IPS-NIHi11 (cell line): ENCODE data around the gene ZIC4.

Experiments used
- DNase-seq: peaks from one replicate; pipeline ENCODE4 v3.0.0; 2012; ENCODE audit warnings: mixed read lengths, low spot score

Gene ZIC4

GRCh38 chr3:147390589-147391569, 15.5 kb downstream of the ZIC4 start:
- no peak for DNase-seq

- DNase-seq, result no peak
Observed at GRCh38 chr3:147389717-147390116, 16.6 kb downstream of the ZIC4 start.

DNA sequence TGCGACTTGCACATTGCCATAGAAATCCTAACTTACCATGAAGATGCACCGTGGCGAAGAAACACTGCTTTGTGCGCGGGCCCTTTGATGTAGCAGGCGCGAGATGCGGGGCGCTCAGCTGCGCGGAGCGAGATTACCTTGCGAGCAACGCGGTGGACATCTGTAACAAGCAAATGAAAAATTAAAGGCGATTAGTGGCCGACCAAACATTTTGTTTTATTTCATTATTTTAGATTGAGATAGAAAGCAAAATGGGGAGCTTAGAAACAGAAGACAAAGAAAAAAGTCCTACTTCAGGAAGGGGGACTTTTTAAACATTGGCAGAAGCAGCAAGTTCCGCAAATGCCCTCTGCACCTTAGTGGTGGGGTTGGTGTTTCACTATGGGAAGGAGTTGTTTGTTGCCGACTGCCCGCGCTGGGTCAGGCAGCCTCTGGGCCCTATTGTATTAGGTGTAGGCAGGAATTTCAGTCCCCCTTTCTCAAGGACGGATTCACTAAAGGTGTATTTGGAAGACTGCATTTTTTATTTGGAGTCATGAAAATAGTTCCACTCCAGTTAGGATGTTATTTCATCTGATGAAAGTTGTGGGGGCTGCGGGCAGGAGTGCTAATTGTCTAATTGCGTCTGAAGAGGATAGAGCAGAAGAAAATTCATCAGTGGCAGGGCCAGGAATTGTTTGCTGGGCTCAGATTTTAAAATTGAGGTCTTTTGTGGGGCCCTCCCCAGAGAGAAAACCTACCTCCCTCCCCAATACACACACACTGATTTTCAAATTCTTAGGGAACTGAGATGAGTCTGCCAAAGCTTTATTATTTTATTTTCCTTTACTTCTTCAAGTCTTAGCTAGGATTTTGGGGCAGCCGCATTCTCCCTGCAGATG, 17.4 kb downstream of the ZIC4 start:
- DNase-seq, result no peak

GRCh38 chr3:147387885-147388699, 18.3 kb downstream of the ZIC4 start:
- DNase-seq, result no peak

GRCh38 chr3:147387291-147387884, 19.0 kb downstream of the ZIC4 start:
- no peak for DNase-seq

GRCh38 chr3:147385059-147386012, 21.0 kb downstream of the ZIC4 start:
- no peak for DNase-seq

DNA sequence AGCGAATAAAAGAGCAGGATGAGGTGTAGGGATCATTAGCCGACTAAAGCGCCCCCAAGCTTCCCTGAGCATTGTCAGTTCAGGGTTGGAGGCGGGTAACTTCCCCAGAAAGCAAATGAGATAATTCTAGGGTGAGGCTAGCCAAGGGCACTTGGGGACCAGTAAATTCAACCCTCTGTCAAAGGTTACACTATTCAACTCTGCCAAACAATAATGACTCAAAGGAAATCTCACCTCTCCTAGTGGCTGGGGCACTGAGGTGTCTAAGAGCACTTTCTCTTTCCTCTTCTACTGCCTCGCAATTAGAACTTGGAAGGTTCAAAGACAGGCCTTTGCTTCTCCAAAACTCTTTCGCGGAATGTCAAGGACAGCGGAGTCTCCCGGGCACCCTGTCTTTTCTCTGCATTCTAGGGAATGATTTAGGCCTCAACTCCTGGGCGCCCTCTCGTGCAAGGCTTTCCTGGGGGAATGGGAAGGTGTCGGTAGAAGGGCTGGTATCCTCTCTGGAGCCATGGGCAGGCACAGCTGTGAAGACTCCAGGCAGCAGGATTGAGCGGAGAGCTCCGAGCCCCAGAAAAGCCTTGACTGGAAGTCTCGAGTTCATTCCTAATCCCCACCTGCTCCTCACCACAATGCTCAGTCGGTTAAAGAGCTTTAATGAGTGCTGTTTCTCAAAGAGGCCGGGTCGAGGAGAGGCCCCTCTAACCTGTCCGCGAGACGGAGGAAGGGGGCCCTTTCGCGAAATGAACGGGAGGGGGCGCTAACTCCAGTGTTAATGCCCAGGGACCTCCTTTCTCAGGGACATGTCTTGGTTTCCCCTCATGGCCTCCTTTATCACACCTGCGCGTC, 21.9 kb downstream of the ZIC4 start:
- peak; percentile 58 for DNase-seq

GRCh38 chr3:147383617-147384016, 22.7 kb downstream of the ZIC4 start:
- no peak for DNase-seq

GRCh38 chr3:147381596-147381995, 24.7 kb downstream of the ZIC4 start:
- DNase-seq, result no peak

- no peak for DNase-seq
Observed at GRCh38 chr3:147380977-147381376, 25.4 kb downstream of the ZIC4 start.

DNA sequence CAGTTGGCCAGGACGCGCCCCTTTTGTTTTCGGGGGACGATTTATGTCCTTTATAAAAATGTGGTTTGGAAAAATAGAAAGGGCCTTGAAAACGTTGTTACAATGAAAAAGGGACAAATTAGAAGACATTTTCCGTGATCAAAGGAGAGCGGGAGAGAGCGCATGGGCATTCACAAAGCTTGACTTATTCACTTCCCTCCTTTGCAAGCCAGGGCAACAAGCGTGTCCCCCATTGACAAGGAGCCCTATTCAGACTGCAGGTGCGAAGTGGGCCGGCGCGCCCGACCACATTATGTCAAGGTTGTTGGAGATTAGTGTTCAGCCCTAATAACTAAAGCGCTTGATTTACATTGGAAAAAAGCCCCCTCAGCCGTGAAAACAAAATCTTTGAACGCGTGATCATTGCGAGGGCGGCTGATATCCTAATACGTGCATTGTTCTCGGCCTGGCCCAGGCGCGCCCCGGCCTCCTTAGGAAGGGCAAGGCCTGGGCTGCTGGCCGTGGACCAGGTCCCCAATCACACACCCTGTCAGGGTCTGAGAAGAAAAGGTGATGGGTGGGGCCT, 25.9 kb downstream of the ZIC4 start:
- DNase-seq, result no peak

DNA sequence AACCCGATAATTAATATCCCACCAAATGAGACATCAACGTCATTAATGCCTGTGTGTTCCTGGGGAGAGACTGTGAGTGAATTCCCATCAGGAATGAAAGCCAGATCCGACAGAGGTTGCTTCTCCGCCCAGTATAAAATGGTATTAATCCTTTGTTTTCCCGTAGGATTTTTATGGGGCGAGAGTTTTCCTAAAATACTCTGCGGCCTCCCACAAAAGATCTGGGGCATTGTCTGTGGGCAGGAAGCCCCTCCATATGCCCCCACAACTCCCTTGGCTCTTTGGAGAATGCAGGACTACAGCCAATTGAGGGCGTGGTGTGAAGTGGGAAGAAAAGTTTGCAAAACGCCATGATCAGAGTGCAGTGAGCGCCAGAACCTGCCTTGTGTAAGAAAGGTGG, 26.7 kb downstream of the ZIC4 start:
- DNase-seq, result no peak

DNA sequence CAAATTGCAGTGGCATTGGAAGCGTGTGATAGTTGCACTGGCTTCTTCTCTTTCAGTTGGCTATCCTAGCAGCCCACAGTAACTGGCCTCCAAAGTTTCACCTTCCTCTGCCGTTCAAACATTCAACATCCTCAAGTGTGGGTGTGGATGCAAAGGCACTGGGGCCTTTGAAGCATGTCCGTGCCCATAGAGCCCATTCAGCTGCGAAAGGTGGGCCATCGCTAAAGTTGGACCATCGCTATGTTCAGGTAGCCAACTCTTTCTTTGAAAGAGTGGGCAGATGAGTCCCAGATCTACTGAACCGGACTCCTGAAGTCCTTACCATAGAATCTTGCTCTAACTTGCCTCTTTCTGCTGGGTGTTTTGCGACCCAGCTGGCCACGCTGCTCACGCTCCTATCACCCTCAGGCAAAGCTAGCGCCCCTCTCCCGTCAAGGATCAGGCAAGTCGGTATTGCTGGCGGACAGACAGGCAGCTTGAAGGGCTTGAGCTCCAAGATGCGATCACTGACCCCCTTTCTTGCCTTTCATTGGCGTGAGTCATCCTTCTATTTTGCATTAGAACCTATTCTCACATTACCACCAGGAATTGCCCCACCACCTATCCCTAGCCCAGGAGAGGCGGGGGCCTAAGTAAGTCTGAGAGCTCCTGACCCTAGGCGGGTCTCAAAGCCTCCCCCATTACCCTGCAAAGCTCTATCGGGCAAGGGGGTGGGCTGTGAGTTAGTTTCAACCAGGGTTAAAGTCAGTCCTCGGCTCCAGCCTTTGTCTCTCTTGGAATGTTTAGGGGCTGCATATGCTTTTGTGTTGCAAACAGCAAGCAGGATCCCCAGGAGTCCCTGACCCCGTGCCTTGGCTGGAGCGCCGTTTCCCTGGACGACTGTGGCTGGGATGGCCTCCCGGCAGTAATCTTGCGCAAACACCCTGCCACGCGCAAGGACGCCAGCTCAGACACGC, 28.7 kb downstream of the ZIC4 start:
- peak; percentile 66 for DNase-seq

DNA sequence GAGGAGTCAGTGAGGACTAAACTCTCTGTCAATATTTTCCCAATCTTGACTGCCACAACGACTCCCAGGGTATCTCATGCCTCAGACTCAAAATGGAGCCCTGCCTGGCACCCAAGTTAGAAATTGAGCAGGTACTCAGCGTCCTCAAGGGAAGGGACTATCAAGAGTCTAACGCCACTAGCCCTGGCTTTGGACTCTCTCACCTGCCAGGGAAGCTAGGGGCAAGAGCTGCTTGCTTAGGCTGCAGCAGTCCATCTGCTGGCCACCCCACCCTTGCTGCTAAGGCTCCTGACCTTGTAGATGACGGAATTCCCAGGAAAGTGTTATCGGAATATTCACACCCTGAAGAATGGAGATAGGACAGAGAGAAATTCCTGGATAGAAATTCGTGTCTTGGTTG, 33.0 kb downstream of the ZIC4 start:
- no peak for DNase-seq

DNA sequence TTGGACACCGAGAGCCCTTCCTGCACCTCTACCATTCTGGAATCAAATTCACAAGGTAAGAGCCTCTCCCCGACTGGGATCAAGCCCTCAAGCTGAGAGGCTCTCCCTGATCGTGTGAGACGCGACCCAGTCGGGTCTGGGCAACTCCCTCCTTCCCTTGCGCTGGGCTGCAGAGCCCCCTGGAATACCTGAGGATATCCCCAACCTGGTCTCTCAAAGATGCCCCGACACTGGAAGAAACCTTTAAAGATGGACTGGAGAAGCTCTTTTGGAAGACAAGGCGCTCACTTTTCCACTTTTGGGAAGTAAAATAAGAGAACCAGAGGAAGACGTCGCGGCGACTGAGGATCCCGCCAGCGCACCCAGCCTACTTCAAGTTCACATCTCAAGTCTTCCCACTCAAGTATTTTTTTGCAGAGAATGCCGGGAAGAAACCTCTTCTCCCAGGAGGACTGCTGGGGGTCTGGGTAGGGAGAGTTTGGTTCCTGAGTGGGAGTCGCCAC, 33.8 kb downstream of the ZIC4 start:
- DNase-seq, result no peak

- no peak for DNase-seq
Observed at GRCh38 chr3:147371771-147372340, 34.5 kb downstream of the ZIC4 start.

- DNase-seq, result no peak
Observed at GRCh38 chr3:147371140-147371539, 35.2 kb downstream of the ZIC4 start.
